Osteoblast (primary cell): Measurements from ENCODE around the gene PTBP1. TPM values are rescaled to one million over a fixed set of nuclear protein-coding genes. Genes with fewer than 3 reads are reported as not detected.
"Not testable (repeated sequence)": the region's sequence is repeated elsewhere in the genome, so short reads cannot be mapped to it uniquely, and the experiment has no call there.

ENCODE experiments used
- DNase-seq: peaks from one replicate; pipeline ENCODE4 v3.0.0; 2011; ENCODE audit warnings: low spot score, mixed read lengths; ENCODE audit not compliant: insufficient read length; ENCODE audit errors: missing footprints
- H2AFZ ChIP-seq: 2 replicates; pipeline ENCODE4 v1.6.0; 2011; ENCODE audit warnings: mild to moderate bottlenecking, low read length
- H3K27ac ChIP-seq: 2 replicates; pipeline ENCODE4 v1.5.1; 2011; ENCODE audit warnings: mild to moderate bottlenecking, low read depth, low read length, moderate library complexity
- H3K27me3 ChIP-seq: 2 replicates; pipeline ENCODE4 v1.6.0; 2012; ENCODE audit warnings: mild to moderate bottlenecking, control low read depth, inconsistent platforms, low read length, moderate library complexity; ENCODE audit not compliant: insufficient read depth
- H3K36me3 ChIP-seq: 2 replicates; pipeline ENCODE4 v1.5.1; 2011; ENCODE audit warnings: mild to moderate bottlenecking, low read length, control low read depth, moderate library complexity; ENCODE audit not compliant: insufficient read depth
- H3K4me1 ChIP-seq: 2 replicates; pipeline ENCODE4 v1.5.1; 2011; ENCODE audit warnings: mild to moderate bottlenecking, low read length, control low read depth, moderate library complexity; ENCODE audit not compliant: insufficient read depth
- H3K4me2 ChIP-seq: 2 replicates; pipeline ENCODE4 v1.6.0; 2011; ENCODE audit warnings: mild to moderate bottlenecking, low read length; ENCODE audit not compliant: insufficient read depth
- H3K4me3 ChIP-seq: fragments of 200-600 bp; sonication (generic); 3 replicates; pipeline ENCODE4 v1.5.1; 2012; ENCODE audit warnings: mild to moderate bottlenecking, low read length, inconsistent platforms; ENCODE audit not compliant: insufficient read depth
- H3K79me2 ChIP-seq: 2 replicates; pipeline ENCODE4 v1.6.0; 2012; ENCODE audit warnings: mild to moderate bottlenecking, low read length, control low read depth, inconsistent platforms; ENCODE audit not compliant: insufficient read depth
- H3K9me3 ChIP-seq: 2 replicates; pipeline ENCODE4 v1.5.1; 2011; ENCODE audit warnings: low read depth, low read length, control low read depth
- H4K20me1 ChIP-seq: 2 replicates; pipeline ENCODE4 v1.6.0; 2012; ENCODE audit warnings: mild to moderate bottlenecking, low read length, control low read depth; ENCODE audit not compliant: insufficient read depth
- total RNA-seq: library from RNA; depleted of rRNA; stranded (reverse); fragments of >200 nt; gene quantifications from 2 replicates; pipeline ENCODE4 v1.2.3, GENCODE V29; 2012
- TF ChIP-seq, protein P1 (sequence below): IDR thresholded peaks from 2 replicates; pipeline ENCODE4 v1.5.1; 2011; ENCODE audit warnings: mild to moderate bottlenecking, low read depth, low read length, moderate library complexity; ENCODE audit errors: extremely low read depth

Gene PTBP1
- total RNA-seq, 1 donor = 106 TPM

DNA sequence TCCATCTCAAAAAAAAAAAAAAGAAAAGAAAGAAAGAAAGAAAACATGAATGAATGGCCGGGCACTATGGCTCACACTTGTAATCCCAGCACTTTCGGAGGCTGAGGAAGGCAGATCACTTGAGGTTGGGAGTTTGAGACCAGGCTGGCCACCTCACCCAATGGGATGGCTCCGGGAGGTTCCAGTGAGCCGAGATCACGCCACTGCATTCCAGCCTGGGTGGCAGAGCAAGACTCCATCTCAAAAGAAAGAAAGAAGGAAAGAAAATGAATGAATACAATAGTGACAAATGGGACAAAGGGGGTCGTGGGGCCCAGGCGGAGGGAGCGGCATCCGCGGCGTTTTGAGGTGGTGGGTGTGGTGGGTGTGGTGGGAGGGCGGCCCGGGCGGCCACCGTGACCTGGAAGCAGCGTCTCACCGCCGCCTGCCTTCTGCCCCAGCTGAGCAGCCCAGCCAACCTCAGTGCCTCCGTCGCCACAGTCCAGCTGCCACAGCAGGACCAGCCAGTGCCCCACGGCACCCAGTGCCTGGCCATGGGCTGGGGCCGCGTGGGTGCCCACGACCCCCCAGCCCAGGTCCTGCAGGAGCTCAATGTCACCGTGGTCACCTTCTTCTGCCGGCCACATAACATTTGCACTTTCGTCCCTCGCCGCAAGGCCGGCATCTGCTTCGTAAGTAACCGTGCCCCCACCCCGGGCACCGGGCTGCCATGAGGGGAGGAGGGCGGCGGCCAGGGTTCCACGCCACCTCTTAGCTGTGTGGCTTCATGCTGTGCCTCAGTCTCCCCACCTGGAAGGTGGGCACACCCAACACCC lies 48.7 kb downstream of the PTBP1 start:
- Histone ChIP-seq H3K4me1 (peaks cover 3% of the 10 kb centered on the region), H3K4me2 (no peak overlapping the region), H3K4me3 (no peak overlapping the region), H3K27ac (no peak overlapping the region), H3K79me2 (no peaks in the 10 kb centered on the region), H3K9me3 (no peaks in the 10 kb centered on the region), H3K27me3 (peaks cover 37% of the 10 kb centered on the region), H4K20me1 (no peaks in the 10 kb centered on the region), H3K36me3 (no peaks in the 10 kb centered on the region), H2AFZ (no peak overlapping the region)
- TF ChIP-seq, protein P1, sequence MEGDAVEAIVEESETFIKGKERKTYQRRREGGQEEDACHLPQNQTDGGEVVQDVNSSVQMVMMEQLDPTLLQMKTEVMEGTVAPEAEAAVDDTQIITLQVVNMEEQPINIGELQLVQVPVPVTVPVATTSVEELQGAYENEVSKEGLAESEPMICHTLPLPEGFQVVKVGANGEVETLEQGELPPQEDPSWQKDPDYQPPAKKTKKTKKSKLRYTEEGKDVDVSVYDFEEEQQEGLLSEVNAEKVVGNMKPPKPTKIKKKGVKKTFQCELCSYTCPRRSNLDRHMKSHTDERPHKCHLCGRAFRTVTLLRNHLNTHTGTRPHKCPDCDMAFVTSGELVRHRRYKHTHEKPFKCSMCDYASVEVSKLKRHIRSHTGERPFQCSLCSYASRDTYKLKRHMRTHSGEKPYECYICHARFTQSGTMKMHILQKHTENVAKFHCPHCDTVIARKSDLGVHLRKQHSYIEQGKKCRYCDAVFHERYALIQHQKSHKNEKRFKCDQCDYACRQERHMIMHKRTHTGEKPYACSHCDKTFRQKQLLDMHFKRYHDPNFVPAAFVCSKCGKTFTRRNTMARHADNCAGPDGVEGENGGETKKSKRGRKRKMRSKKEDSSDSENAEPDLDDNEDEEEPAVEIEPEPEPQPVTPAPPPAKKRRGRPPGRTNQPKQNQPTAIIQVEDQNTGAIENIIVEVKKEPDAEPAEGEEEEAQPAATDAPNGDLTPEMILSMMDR = no peak
- DNase-seq = no peak

DNA sequence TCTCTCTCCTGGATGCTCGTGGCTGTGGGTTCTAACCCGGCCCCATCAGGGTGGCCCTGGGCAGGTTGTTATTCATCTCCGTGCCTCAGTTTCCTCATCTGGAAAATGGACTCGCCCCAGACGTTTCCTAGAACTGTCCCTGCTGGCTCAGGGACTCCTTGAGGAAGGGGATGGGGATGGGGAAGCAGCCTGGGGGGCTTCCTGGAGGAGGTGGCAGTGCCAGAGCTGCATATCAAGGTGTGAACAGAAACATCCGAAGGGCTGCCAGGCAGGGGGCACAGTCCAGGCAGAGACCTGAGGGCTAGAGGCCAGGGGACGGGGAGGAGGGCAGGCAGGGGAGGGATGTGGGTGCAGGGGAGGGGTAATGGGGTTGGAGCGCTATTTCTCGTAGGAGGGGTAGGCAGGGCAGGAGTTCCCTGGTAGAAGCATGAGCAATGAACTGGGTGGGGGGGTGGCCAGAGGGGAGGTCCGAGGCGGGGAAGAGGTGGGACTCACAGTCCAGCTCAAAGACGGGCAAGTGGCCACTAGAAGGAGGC lies 51.2 kb downstream of the PTBP1 start:
- Histone ChIP-seq H3K4me3 (no peak overlapping the region), H3K27ac (no peak overlapping the region), H4K20me1 (no peaks in the 10 kb centered on the region), H3K9me3 (no peaks in the 10 kb centered on the region), H2AFZ (no peak overlapping the region), H3K36me3 (no peaks in the 10 kb centered on the region), H3K4me2 (no peak overlapping the region), H3K4me1 (peaks cover 3% of the 10 kb centered on the region), H3K27me3 (peaks cover 32% of the 10 kb centered on the region), H3K79me2 (no peaks in the 10 kb centered on the region)
- no peak for DNase-seq
- TF ChIP-seq, protein P1 = no peak

DNA sequence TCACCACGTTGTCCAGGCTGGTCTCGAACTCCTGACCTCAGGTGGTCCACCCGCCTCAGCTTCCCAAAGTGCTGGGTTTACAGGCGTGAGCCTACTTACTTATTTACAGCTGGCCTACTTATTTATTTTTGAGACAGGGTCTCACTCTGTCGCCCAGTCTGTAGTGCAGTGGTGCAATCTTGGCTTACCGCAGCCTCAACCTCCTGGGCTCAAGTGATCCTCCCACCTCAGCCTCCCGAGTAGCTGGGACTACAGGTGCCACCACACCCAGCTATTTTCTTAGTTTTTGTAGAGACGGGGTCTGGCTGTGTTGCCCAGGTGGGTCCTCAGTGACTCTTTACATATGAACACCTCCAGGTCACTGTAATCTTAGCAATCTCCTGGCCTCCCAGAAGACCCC lies 51.9 kb downstream of the PTBP1 start:
- not testable (repeated sequence) for H3K4me1 ChIP-seq, H3K79me2 ChIP-seq, H3K4me2 ChIP-seq, H2AFZ ChIP-seq, H3K9me3 ChIP-seq, H4K20me1 ChIP-seq, H3K27ac ChIP-seq, H3K4me3 ChIP-seq, H3K36me3 ChIP-seq, DNase-seq
- H3K27me3 ChIP-seq = peaks cover 27% of the 10 kb centered on the region

DNA sequence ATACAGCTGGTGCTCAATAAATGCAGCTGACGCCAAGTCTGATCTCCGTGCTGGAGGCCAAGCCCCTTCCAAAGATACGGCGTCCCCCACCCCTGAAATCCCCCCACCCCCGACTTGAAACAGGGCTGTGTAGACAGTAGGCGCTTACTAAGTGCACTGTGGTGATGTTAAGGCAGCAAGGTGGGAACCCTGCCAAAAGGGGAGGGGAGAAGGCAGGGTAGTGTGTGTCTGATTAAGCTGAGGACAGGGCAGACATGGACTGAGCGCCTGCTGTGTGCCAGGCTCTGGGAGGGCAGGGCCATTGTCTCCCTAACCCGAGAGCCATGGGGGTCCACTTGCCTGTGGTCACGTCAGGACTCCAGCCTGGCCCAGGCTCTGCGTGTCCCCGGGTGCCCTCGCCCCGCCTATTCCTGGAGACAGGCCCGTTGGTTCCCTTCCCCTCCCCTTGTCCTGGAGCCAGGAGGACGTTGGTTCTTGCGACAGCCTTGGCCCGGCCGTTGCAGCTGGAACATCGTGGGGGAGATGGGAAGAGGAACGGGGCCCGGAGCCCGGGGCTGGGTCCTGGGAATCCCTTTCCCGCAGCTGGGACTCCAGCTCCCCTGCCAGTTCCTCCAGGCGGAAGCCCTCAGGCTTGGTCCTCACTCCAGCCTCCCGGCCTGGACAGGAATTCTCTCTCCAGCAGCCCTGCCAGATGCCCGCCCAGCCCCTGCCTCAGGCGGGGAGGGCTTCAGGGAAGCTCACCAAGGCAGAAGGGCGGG lies 53.1 kb downstream of the PTBP1 start:
- no peak overlapping the region for H3K27ac ChIP-seq
- no peaks in the 10 kb centered on the region for H4K20me1 ChIP-seq
- H3K36me3 ChIP-seq = no peaks in the 10 kb centered on the region
- H3K27me3 ChIP-seq = peaks cover 23% of the 10 kb centered on the region
- peak overlapping the region; percentile 81 for H2AFZ ChIP-seq
- H3K79me2 ChIP-seq = no peaks in the 10 kb centered on the region
- H3K4me2 ChIP-seq = peak overlapping the region; percentile 65
- no peaks in the 10 kb centered on the region for H3K9me3 ChIP-seq
- TF ChIP-seq, protein P1 = no peak
- H3K4me1 ChIP-seq = peaks cover 3% of the 10 kb centered on the region
- peak overlapping the region; percentile 49 for H3K4me3 ChIP-seq
- DNase-seq = peak; percentile 99
